ENCODE data around the gene RPL36.
"Not testable (repeated sequence)": the region's sequence is repeated elsewhere in the genome, so short reads cannot be mapped to it uniquely, and the experiment has no call there.

RPL36 gene

GRCh38 chr19:5703819-5704818, 14.0 kb downstream of the RPL36 start:
- in situ Hi-C loops (cut with MboI; ENCODE audit: low sequenced_read_pairs), result no loop called here

- in situ Hi-C loops (cut with MboI; ENCODE audit: low sequenced_read_pairs), result no loop called here
Observed at GRCh38 chr19:5705552-5705951, 15.5 kb downstream of the RPL36 start.

GRCh38 chr19:5706876-5707573, 16.9 kb downstream of the RPL36 start:
- in situ Hi-C loops (cut with MboI; ENCODE audit: low sequenced_read_pairs), result no loop called here

GRCh38 chr19:5707576-5708575, 17.8 kb downstream of the RPL36 start:
- in situ Hi-C loops (cut with MboI; ENCODE audit: low sequenced_read_pairs), result no loop called here

- in situ Hi-C loops (cut with MboI; ENCODE audit: low sequenced_read_pairs), result no loop called here
Observed at GRCh38 chr19:5711025-5711424, 20.9 kb downstream of the RPL36 start.

- in situ Hi-C loops (cut with MboI; ENCODE audit: low sequenced_read_pairs), result no loop called here
Observed at GRCh38 chr19:5711713-5712161, 21.6 kb downstream of the RPL36 start.

- in situ Hi-C loops (cut with MboI; ENCODE audit: low sequenced_read_pairs), result no loop called here
Observed at GRCh38 chr19:5713228-5713627, 23.1 kb downstream of the RPL36 start.

- in situ Hi-C loops (cut with MboI; ENCODE audit: low sequenced_read_pairs), result no loop called here
Observed at GRCh38 chr19:5714816-5715215, 24.7 kb downstream of the RPL36 start.

- in situ Hi-C loops (cut with MboI; ENCODE audit: low sequenced_read_pairs), result no loop called here
Observed at GRCh38 chr19:5717215-5717935, 27.3 kb downstream of the RPL36 start.

- in situ Hi-C loops (cut with MboI; ENCODE audit: low sequenced_read_pairs), result no loop called here
Observed at GRCh38 chr19:5718037-5718578, 28.0 kb downstream of the RPL36 start.

GRCh38 chr19:5718579-5719273, 28.6 kb downstream of the RPL36 start:
- in situ Hi-C loops (cut with MboI; ENCODE audit: low sequenced_read_pairs), result no loop called here

GRCh38 chr19:5719274-5719960, 29.3 kb downstream of the RPL36 start:
- in situ Hi-C loops (cut with MboI; ENCODE audit: low sequenced_read_pairs), result no loop called here

- in situ Hi-C loops (cut with MboI; ENCODE audit: low sequenced_read_pairs), result no loop called here
Observed at GRCh38 chr19:5719961-5720790, 30.1 kb downstream of the RPL36 start, which contains the start of the genes CATSPERD and LONP1. CATSPERD (plus strand) TSS chr19:5720637; CDS start chr19:5720738, 101 bp downstream. LONP1 (minus strand) TSS chr19:5720146; CDS start chr19:5720132, 14 bp downstream.

GRCh38 chr19:5727453-5728050, 37.5 kb downstream of the RPL36 start:
- in situ Hi-C loops (cut with MboI; ENCODE audit: low sequenced_read_pairs), result no loop called here

GRCh38 chr19:5733172-5733571, 43.1 kb downstream of the RPL36 start:
- in situ Hi-C loops (cut with MboI; ENCODE audit: low sequenced_read_pairs), result not testable (repeated sequence)

- in situ Hi-C loops (cut with MboI; ENCODE audit: low sequenced_read_pairs), result no loop called here
Observed at GRCh38 chr19:5738423-5738822, 48.3 kb downstream of the RPL36 start.

Data from hTERT RPE-1 (cell line).